Type B pancreatic cell (in vitro differentiated cells): Measurements from ENCODE around the gene CERS6. TPM values are rescaled to one million over a fixed set of nuclear protein-coding genes. Genes with fewer than 3 reads are reported as not detected.

Experiments used
- DNase-seq: peaks from one replicate; pipeline ENCODE4 v3.0.0; 2021; ENCODE audit warnings: mixed read lengths; ENCODE audit not compliant: unreplicated experiment; ENCODE audit errors: extremely low spot score
- H3K27ac Mint-ChIP-seq: 2 replicates; pipeline ENCODE4 v1.8.0; 2021; ENCODE audit warnings: mild to moderate bottlenecking, mixed read lengths
- H3K27me3 Mint-ChIP-seq: 2 replicates; pipeline ENCODE4 v1.8.0; 2021; ENCODE audit warnings: mixed read lengths
- H3K36me3 Mint-ChIP-seq: 2 replicates; pipeline ENCODE4 v1.8.0; 2021; ENCODE audit warnings: mixed read lengths
- H3K4me1 Mint-ChIP-seq: one replicate; pipeline ENCODE4 v1.8.0; 2021; ENCODE audit warnings: mixed read lengths; ENCODE audit not compliant: unreplicated experiment
- H3K4me3 Mint-ChIP-seq: 2 replicates; pipeline ENCODE4 v1.8.0; 2021; ENCODE audit warnings: mild to moderate bottlenecking, mixed read lengths
- H3K9me3 Mint-ChIP-seq: 2 replicates; pipeline ENCODE4 v1.8.0; 2021; ENCODE audit warnings: mixed read lengths
- total RNA-seq: library from RNA; stranded (reverse); gene quantifications from 2 replicates; pipeline ENCODE4 v1.2.1, GENCODE V29; 2021; ENCODE audit warnings: low replicate concordance
- TF ChIP-seq, protein P1 (sequence below): fragments of 200-600 bp; sonication (generic); conservative IDR thresholded peaks from 2 replicates; pipeline ENCODE4 v1.5.0; 2021; ENCODE audit warnings: antibody characterized with exemption, mild to moderate bottlenecking

Gene CERS6
- total RNA-seq, 1 donor from 2014 or later, result 43.0 TPM

DNA sequence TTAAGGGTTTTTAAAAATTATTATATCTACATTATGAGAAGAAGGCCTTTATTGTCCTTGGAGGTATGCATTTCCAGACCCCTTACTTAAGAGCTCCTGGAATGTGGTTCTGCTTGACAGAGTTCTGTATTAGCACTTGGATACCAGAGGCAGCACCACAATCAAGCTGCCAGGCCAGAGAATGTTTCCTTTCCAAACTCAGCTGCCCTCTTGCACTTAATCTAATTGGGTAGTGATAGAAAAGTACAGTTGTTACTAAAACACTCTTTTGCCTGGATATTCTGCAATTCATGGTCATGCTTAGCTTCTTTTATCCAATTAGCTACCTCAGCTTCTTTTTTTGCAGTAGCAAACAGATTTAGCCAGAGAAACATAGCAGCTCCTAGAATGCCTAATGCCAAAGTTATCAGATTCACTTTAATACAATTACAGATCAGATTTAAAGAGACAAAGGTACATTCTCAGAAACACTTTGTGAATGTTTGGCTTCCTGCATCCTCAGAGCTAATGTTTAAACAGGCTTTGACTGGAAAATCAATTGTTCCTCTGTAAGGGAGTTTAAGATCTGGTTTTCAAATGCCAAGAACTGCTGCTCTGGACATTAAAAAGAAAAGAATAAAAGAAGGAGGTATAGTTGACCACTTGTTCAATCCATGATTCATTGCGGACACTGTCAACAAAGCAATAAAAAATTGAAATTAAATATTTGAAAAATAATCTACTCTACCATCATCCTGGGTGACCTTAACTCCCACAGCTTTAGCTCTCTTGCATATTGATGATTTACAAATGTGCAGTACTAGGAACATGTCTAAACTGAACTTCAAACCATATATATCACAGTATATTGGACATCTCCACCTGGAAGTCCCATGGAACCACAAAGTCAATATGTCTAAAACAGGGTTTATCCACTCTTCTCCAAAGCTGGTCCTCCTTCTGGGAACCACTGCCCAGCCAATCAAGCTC is 359.2 kb downstream of the CERS6 start:
- DNase-seq, result no peak
- no peak overlapping the region for H3K4me3 Mint-ChIP-seq
- peaks cover 4% of the 10 kb centered on the region for H3K9me3 Mint-ChIP-seq
- no peaks in the 10 kb centered on the region for H3K36me3 Mint-ChIP-seq
- H3K27me3 Mint-ChIP-seq, result no peaks in the 10 kb centered on the region
- TF ChIP-seq, protein P1, sequence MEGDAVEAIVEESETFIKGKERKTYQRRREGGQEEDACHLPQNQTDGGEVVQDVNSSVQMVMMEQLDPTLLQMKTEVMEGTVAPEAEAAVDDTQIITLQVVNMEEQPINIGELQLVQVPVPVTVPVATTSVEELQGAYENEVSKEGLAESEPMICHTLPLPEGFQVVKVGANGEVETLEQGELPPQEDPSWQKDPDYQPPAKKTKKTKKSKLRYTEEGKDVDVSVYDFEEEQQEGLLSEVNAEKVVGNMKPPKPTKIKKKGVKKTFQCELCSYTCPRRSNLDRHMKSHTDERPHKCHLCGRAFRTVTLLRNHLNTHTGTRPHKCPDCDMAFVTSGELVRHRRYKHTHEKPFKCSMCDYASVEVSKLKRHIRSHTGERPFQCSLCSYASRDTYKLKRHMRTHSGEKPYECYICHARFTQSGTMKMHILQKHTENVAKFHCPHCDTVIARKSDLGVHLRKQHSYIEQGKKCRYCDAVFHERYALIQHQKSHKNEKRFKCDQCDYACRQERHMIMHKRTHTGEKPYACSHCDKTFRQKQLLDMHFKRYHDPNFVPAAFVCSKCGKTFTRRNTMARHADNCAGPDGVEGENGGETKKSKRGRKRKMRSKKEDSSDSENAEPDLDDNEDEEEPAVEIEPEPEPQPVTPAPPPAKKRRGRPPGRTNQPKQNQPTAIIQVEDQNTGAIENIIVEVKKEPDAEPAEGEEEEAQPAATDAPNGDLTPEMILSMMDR, result no peak
- H3K4me1 Mint-ChIP-seq, result peaks cover 41% of the 10 kb centered on the region
- H3K27ac Mint-ChIP-seq, result no peak overlapping the region

DNA sequence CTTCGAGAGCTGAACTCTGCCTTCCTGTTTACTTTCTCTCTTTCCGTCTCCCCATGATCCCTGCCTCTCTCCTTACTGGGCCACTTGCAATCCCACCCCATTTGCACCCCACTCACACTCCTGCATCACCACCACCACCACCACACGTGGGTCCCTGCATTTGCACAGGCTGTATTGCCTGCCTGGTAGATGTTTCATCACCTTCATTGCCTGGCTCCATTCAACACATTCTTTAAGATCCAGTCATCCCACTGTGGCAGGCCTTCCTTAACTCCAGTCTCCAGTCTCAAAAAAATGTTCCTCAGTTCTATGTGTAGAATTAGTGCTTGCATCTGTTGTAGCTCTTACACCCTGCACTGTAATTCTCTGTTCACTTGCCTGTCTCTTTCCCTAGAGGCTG is 360.3 kb downstream of the CERS6 start:
- Mint-ChIP-seq H3K36me3 (no peaks in the 10 kb centered on the region), H3K9me3 (peaks cover 4% of the 10 kb centered on the region), H3K27me3 (no peaks in the 10 kb centered on the region), H3K4me3 (no peak overlapping the region), H3K27ac (no peak overlapping the region), H3K4me1 (peaks cover 40% of the 10 kb centered on the region)
- no peak for DNase-seq
- TF ChIP-seq, protein P1, result no peak

DNA sequence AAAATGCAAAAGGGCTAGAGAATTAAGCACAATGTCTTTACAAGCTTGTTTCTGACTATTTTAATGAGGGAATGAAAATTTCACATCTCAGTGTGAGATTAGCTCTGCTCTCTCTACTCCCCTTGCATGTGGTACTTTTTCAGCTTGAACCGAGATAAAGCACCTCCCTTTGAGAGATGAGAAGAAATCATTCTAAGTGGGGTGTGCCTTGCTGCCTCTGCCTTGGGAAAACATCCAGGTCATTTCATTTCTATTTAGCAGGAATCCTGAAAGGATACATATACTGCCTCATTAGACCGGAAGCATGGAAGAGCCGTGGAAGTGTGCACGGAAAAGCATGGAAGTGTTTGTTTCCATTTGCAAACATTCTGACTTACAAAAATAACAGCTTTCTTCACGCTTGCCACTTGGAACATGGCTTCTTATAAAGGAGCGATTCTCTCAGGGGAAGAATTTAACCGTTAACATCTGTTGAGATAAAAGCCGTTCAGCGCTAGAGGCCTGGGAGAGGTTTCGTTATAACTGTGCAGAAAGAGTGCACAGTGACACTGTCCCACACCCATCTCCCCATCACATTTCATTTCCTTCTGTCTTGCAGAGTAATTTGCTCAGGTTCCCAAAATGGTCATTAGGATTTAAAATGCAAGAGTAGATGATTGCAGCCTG is 363.1 kb downstream of the CERS6 start:
- no peak for DNase-seq
- H3K27me3 Mint-ChIP-seq, result no peaks in the 10 kb centered on the region
- TF ChIP-seq, protein P1, result no peak
- peaks cover 4% of the 10 kb centered on the region for H3K9me3 Mint-ChIP-seq
- H3K36me3 Mint-ChIP-seq, result no peaks in the 10 kb centered on the region
- H3K4me1 Mint-ChIP-seq, result peaks cover 25% of the 10 kb centered on the region
- H3K4me3 Mint-ChIP-seq, result peak overlapping the region; percentile 0
- H3K27ac Mint-ChIP-seq, result no peak overlapping the region

DNA sequence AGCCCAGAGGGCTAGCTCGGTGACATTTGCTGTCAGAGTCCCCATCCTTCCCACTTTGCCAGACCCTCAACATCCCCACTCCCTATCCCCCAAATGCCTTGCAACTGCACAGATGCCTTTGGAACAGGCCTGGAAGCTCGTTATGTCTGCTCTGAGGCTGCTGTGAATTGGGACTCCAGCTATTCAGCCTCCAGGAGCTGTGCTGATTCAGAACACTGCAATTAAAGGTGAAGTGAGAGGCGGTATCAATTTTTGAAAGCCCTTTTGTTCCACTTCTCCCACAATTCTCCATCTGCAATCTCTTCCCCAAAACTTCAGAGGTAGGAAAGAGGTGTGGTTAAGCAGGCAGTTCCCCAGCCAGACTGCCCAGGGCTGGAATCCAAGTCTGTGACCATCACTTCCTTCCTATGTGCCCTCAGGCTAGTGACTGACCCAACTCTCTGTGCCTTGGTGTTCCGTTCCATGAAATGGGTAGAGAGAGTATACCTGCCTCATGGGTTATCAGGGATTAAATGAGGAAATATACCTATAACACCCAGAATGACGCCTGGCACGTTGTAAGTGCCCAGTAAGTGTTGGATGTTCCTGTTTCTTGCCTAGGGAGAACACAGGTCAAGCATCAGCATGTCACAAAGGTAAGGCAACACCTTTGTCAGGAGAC is 363.9 kb downstream of the CERS6 start:
- Mint-ChIP-seq H3K36me3 (no peaks in the 10 kb centered on the region), H3K27ac (no peak overlapping the region), H3K9me3 (peaks cover 4% of the 10 kb centered on the region), H3K4me3 (no peak overlapping the region), H3K27me3 (no peaks in the 10 kb centered on the region), H3K4me1 (peaks cover 25% of the 10 kb centered on the region)
- DNase-seq, result no peak
- TF ChIP-seq, protein P1, result no peak

DNA sequence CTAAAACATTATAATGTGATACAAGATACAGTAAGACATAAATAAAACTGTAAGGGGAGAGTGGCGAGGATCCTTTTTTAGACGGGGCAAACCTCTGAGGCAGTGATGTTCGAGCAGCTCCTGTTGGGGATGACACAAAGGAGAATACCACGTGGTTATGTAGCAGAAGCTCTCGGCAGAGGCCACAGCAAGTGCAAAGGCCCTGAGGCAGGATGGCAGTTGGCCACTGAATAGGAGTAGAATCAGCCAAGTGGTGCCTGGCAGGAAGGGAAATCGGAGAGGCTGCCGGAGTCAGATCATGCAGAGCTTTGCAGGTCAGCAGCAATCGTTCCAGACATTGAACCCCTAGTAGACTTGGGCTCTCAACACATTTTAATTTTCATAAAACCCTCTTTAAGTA is 365.5 kb downstream of the CERS6 start:
- Mint-ChIP-seq H3K9me3 (no peaks in the 10 kb centered on the region), H3K4me3 (no peak overlapping the region), H3K27me3 (no peaks in the 10 kb centered on the region), H3K4me1 (peaks cover 18% of the 10 kb centered on the region), H3K36me3 (no peaks in the 10 kb centered on the region), H3K27ac (no peak overlapping the region)
- TF ChIP-seq, protein P1, result no peak
- DNase-seq, result no peak
